ENCODE measurements around the gene TWSG1.

DNA sequence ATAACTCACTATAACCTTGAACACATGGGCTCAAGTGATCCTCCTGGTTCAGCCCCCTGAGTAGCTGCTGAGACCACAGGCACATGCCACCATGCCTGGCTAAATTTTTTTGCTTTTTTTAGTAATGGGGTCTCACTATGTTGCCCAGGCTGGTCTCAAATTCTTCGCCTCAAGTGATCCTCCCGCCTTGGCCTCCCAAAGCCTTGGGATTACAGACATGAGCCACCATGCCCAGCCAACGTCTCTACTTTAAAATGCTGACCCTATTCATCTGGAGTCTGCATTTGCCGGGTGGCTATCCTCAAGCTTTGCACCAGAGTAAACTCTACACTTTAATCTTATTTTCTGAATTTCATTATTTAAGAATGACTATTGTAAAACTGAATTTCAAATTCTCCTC, 103.1 kb downstream of the TWSG1 start:
- TF ChIP-seq, protein P1, sequence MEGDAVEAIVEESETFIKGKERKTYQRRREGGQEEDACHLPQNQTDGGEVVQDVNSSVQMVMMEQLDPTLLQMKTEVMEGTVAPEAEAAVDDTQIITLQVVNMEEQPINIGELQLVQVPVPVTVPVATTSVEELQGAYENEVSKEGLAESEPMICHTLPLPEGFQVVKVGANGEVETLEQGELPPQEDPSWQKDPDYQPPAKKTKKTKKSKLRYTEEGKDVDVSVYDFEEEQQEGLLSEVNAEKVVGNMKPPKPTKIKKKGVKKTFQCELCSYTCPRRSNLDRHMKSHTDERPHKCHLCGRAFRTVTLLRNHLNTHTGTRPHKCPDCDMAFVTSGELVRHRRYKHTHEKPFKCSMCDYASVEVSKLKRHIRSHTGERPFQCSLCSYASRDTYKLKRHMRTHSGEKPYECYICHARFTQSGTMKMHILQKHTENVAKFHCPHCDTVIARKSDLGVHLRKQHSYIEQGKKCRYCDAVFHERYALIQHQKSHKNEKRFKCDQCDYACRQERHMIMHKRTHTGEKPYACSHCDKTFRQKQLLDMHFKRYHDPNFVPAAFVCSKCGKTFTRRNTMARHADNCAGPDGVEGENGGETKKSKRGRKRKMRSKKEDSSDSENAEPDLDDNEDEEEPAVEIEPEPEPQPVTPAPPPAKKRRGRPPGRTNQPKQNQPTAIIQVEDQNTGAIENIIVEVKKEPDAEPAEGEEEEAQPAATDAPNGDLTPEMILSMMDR (IDR thresholded peaks at IDR 0.05), result no peak
- TF ChIP-seq POLR2A (IDR thresholded peaks at IDR 0.05), result no peak

Measured in breast epithelium (tissue), 3 donors.